Stimulated activated CD4-positive, alpha-beta T cell treated with anti-CD3 and anti-CD28 coated beads, Interleukin-4, amount 100 ng/mL, for 24 hours (primary cell): ENCODE data around the gene TPM4.
"Not testable (repeated sequence)": the region's sequence is repeated elsewhere in the genome, so short reads cannot be mapped to it uniquely, and the experiment has no call there.

Experiments used
- DNase-seq: peaks from one replicate; pipeline ENCODE4 v3.0.0-alpha.2; 2020

Gene TPM4

DNA sequence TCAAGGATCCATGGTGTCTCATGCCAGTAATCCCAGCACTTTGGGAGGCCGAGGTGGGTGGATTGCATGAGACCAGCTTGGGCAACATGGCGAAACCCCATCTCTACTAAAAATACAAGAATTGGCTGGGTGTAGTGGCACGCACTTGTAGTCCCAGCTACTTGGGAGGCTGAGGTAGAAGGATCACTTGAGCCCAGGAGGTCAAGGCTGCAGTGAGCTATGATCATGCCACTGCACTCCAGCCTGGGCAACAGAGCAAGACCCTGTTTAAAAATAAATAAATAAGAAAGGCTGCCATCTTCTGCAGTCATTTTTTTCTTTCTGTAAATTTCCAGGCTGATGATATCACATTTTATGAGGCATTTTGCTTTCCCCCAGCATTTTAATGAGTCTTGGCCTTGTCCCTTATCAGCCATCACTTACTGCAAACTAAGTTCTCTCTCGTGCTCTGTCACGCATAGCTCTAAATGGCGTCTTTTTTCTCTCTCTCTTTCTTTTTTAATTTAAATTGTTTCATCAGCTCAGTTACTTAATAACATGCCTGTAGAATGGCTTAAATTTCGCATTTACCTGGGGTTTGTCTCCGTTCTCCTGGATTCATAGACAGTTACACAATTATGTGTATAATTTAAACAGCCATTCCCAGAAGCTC is 23.1 kb downstream of the TPM4 start:
- not testable (repeated sequence) for DNase-seq

- DNase-seq = no peak
Measured at GRCh38 chr19:16100524-16100923, 24.2 kb downstream of the TPM4 start.

- DNase-seq = no peak
Measured at GRCh38 chr19:16104722-16105121, 28.4 kb downstream of the TPM4 start.

DNA sequence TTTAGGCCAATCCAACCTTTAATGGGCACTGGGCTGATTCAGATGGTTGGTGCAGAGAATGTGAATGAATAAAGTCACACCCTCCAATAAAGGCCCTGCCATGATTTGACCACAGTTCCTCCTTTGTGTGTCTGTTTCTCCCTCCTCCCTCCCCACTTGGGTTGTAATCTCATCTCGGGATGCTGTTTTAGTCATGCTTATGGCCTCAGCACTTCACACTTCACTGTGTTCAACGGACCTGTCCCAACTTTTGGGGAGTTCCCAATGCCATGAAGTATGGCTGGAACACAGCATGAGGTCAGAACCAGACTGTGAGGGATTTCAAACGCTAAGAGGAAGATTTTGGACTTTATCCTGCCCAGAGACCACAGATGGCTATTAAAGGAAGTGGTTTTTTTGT is 29.8 kb downstream of the TPM4 start:
- no peak for DNase-seq

DNA sequence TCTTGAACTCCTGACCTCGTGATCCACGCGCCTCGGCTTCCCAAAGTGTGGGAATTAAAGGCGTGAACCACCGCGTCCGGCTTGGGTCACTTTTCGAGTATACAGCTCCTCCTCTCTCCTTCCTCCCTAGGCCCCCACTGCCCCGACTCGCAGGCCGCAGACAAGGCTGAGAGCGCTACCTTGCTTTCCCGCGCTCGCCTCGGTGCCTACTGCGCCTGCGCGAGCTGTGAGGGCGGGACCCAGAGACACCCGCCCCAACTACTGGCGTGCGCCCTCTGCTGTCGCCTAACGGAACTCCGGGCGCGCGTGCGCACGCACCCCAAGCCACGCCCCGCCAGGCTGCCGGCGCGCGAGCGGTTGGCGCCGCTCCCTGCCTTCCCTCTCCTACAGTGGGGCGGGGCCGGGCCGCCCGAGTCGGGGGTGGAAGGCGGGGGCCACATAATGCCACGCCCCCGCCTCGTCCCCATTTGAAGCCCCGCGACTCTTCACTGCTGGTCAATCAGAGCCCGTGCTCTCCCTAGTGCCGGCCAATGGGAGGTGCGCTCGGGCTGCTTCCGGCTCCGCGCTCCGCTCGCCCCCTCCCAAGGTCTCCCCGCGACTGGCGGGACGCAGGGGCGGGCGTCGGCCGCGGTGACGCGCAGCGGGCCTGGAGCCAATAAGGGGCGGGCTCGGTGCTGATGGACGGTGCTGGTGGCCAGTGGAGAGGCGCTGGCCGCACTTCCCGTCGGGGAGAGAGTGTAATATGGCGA is 35.0 kb downstream of the TPM4 start, which contains the start of gene RAB8A:
Gene RAB8A, plus strand, starts transcription at position 730 of the 749 bp plus-strand sequence. Its CDS starts 13 bp downstream, at position 743.
- DNase-seq = peak; percentile 98

DNA sequence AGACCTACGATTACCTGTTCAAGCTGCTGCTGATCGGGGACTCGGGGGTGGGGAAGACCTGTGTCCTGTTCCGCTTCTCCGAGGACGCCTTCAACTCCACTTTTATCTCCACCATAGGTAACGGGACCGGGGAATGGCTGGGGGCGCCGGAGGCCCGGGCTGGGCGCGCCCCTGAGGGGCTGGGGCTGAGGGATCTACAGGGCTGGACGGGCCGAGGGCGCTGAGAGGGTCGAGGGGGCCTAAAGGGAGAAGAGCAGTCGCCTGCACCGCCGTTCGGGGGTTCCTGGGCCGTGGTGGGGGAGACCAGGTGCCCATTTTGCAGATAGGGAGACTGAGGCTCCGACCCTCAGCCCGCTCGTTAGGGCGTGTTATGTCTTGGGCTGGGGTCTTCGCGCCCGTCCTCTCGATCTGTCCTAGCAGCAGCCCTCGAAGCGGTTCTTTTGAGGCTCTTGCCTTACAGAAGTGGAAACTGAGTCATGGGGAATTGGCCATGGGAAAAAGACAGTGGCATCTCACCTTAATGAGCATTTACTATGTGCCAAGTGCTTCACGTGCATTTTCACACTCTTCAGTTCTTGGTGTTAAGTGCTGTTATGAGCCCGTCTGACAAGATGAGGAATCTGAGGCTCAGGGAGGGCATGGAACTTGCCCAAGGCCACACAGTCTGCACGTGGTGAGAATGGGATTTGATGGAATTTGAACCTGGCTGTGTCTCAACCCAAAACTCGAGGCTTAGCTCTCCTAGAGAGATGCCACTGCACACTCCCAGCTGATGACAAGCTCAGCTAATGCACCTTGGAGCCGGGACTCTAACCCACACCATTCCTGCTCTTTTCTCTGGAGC is 35.8 kb downstream of the TPM4 start:
- DNase-seq = no peak

DNA sequence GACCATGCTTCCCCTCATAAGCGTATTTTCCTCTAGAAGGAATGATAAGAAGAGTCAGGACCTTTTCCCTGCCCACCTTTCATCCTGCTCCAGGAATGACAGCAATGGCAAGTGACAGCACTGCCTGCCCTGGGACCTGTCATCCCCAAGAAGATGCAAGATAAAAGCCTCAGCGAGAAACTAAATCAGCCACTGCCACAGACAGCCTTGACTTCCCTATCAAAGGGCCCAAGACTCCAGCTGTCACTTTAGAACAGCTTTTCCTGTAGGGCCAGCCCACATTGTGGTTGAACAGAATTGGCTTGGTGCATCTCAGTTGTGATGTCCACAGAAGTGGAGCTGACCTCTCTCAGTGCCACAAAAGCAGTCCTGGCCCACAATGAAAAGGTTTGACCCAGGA is 36.5 kb downstream of the TPM4 start:
- no peak for DNase-seq

- DNase-seq = no peak
Measured at GRCh38 chr19:16113727-16114126, 37.4 kb downstream of the TPM4 start.

- DNase-seq = no peak
Measured at GRCh38 chr19:16115301-16116039, 39.2 kb downstream of the TPM4 start.

GRCh38 chr19:16116067-16116466 is 39.8 kb downstream of the TPM4 start:
- DNase-seq = no peak

- no peak for DNase-seq
Measured at GRCh38 chr19:16117594-16118033, 41.3 kb downstream of the TPM4 start.

DNA sequence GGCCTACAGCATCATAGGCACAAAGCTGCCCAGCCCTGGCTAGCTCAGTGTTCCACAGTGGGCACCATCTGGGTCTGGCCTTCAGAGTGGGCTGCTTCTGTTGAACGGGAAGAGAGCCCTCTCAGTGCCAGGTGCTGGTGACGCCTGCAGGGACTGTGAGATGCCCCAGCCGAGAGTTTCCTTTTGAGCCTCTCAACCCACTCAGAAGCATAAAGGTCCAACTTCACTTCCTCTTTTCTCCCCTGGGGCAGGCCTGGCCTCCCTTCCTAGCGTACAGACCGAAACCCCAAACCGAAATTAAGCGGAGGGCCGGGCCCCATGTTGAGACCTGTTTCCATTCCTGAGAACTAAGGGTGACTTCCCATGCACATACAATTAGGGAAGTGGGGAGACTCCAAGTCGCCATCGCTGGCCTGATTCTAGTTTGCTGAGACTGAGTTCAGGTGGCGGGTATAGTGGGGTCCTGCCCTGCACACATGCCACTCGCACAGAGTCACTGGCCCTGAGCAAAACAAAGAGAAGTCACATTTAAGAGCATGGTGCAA is 42.3 kb downstream of the TPM4 start:
- DNase-seq = peak; percentile 58

DNA sequence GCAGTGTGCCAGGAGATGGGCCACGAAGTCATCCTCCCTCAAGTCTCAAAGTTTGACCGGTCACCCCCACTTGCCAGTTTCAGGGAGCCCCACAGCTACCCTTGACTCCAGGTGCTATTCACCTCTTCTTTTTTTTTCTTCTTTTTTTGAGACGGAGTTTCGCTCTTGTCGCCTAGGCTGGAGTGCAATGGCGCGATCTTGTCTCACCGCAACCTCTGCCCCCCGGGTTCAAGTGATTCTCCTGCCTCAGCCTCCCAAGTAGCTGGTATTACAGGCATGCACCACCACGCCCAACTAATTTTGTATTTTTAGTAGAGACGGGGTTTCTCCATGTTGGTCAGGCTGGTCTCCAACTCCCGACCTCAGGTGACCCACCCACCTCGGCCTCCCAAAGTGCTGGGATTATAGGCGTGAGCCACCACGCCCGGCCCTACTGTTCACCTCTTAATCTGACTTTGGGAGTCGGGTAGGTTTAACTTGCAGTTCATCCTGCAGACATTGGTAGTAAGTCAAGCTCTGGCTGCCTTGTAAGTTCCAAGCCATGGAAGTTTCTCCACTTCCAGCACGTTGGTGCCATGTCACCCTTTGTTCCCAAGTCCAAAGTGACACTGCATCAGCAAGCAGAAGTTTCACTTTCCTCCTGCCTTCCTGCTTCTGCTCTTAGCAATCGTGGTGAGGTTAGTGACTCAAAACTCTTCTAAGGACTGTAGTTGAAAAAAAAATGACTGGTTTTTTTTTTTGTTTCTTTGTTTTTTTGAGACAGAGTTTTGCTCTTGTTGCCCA is 43.0 kb downstream of the TPM4 start:
- DNase-seq = peak; percentile 55

GRCh38 chr19:16121141-16121540 is 44.8 kb downstream of the TPM4 start:
- no peak for DNase-seq

DNA sequence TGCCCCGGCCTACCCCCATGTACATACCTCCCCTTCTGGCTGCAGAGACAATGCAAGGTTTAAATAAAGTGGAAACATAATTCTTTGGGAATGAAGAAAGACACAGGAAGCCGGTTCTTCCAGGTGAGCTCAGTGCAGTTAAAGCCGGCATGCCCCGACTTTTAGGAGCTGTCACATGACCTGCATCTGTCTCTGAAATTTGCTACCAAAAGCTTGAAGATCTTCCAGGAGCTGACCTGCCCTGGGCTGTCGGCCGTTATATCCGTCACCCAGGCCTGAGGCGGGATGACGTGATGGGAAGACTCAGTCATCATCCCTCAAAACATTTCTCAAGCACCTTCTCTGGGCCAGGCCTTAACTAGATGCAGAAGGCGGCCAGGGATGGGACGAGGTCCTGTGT is 45.7 kb downstream of the TPM4 start:
- DNase-seq = no peak

DNA sequence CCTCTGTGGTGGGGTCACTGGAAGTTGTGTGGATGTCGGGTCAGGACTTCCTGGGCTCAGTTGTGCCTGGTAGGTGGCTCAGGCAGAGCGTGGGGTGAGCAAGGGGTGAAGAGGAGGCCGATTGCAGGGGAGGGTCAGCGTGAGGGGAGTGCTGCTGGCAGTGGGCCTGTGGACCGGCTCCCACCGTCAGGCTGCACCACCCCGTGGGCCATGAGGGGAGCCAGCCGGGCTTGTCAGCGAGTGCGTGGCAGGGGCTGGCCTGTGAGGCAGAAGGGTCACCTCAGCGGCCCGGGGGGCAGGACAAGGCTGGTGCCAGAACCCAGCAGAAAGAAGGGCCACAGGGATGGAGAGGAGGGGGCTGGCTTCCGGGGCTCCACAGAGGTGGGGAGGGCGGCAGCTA is 48.7 kb downstream of the TPM4 start:
- no peak for DNase-seq

- DNase-seq = no peak
Measured at GRCh38 chr19:16125737-16126495, 49.6 kb downstream of the TPM4 start.

- DNase-seq = no peak
Measured at GRCh38 chr19:16127080-16127479, 50.8 kb downstream of the TPM4 start.

- DNase-seq = no peak
Measured at GRCh38 chr19:16127776-16128371, 51.6 kb downstream of the TPM4 start.

DNA sequence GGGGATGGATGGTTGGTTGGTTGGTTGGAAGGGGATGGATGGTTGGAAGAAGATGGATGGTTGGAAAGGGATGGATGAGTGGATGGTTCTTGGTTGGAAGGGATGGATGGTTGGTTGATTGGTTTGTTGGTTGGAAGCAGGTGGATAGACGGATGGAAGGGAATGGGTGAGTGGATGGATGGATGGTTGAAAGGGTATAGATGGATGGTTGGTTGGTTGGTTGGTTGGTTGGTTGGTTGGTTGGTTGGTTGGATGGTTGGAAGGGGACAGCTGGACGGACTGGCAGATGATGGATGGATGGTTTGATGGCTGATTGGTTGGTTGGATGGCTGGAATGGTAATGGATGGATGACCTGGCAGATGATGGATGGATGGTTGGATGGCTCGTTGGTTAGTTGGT is 55.4 kb downstream of the TPM4 start:
- no peak for DNase-seq
